ENCODE data around the gene IRAK2. TPM values are rescaled to one million over a fixed set of nuclear protein-coding genes. Genes with fewer than 3 reads are reported as not detected.

Gene IRAK2
- total and polyA plus RNA-seq, 9 donors, result 0.44 to 0.93 (median 0.57) TPM

DNA sequence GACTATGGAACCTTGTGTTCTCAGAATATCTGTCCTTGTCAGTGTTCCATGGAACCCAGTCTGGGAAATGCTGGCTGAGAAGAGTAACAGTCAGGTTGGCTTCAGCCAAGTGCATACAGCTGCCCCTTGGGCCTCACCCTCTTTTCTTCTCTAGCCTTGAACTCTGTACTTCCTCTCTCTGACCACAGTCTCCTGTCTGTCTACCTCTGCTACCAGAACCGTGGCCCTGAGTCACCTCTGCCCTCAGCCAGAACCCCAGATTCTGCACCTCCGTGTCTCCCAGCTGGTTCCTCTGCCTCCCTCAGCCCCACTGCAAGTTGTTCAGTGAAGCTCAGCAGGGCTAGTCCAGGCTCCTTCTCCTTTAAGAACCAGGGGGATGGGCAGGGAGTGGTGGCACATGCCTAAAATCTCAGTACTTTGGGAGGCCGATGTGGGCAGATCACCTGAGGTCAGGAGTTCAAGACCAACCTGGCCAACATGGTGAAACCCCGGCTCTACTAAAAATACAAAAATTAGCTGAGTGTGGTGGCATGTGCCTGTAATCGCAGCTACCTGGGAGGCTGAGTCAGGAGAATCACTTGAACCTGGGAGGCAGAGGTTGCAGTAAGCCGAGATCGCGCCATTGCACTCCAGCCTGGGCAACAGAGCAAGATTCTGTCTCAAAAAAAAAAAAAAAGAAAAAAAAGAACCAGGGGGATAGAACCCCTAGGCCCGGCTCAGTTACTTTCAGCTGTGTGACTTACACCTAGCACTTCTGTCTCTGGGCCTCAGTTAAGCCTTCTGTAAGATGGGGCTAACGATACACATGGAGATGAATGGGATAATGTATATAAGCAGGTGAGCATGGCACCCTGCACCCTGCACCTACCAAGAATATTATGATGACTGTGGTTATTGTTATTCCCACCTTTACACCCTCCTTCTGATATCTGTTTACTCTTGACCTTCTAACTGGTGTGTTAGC is 59.2 kb downstream of the IRAK2 start:
- whole genome bisulfite sequencing (ENCODE audit: insufficient coverage), result 82% methylated on average over 4 of the region's 10 CpGs
- Histone ChIP-seq H3K4me1 (ENCODE audit: control insufficient read depth, insufficient read depth, low read length) (peaks cover 5% of the 10 kb centered on the region), H3K36me3 (ENCODE audit: control insufficient read depth, insufficient read depth, low read length) (no peaks in the 10 kb centered on the region), H3K27me3 (ENCODE audit: control insufficient read depth, insufficient read depth, low read length) (no peaks in the 10 kb centered on the region), H3K4me3 (ENCODE audit: low read length) (no peak overlapping the region), H3K9me3 (replicated peaks; ENCODE audit: control insufficient read depth, low read depth, low read length) (no peaks in the 10 kb centered on the region), H3K27ac (ENCODE audit: low read length) (no peak overlapping the region)
- no peak for DNase-seq

DNA sequence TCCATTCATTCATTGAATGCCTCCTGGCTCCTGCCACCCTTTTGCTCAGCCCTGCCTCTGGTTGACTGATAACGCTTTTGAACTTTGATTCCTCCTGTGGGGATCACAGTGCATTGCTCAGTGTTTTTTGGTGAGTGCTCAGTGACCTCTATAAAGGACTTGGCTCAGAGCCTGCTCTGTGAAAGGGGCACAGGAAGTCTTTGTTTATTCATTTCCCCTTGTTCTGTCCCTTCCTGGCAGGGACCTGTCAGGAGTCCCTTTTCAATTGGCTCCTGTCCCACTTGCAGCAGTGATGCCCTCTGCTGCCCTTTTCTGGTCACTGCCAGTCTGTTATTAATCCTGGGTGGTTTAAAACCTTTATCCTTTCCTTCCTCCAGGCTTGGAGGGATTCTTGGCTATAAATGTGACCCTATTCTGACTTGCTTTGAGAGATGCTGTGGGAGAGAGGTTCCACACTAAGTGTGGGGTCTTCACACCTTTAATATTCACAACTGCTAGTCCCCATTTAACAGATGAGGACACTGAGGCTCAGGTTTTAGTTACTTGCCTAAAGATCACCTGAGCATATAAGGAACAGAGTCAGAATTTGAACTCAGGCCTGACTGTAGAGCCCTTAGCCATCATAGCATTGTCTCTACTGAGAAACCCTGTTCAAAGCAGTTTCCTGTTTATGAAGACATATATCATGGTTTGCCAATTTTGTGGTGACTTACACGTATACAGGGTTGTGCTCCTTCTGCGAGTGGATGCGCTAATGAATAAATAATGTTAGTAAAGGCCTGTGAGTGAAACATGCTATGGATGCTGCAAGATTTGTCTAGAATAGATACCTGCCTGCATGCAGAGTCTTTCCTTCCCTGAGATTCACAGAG is 60.3 kb downstream of the IRAK2 start:
- Histone ChIP-seq H3K9me3 (replicated peaks; ENCODE audit: control insufficient read depth, low read depth, low read length) (no peaks in the 10 kb centered on the region), H3K4me3 (ENCODE audit: low read length) (no peak overlapping the region), H3K27me3 (ENCODE audit: control insufficient read depth, insufficient read depth, low read length) (no peaks in the 10 kb centered on the region), H3K27ac (ENCODE audit: low read length) (no peak overlapping the region), H3K4me1 (ENCODE audit: control insufficient read depth, insufficient read depth, low read length) (peaks cover 5% of the 10 kb centered on the region), H3K36me3 (ENCODE audit: control insufficient read depth, insufficient read depth, low read length) (no peaks in the 10 kb centered on the region)
- DNase-seq, result peak; percentile 76
- 63% methylated on average over 4 of the region's 4 CpGs for WGBS (ENCODE audit: insufficient coverage)

DNA sequence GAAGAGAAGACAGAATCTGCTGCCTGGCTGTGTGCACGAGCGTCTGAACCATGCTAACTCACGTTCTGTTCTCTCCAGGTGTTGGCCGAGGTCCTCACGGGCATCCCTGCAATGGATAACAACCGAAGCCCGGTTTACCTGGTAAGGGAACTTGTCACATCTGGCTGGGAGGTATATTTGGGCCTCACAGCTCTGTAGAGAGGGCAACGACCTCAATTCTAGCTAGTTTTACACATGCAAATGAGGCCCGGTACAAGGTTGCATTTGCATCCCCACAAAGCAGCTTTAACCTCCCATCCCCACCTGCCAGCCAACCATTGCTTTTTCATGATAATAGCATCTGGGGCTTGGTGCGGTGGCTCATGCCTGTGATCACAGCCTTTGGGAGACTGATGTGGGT is 61.6 kb downstream of the IRAK2 start:
- H3K36me3 ChIP-seq (ENCODE audit: control insufficient read depth, insufficient read depth, low read length), result no peaks in the 10 kb centered on the region
- H3K4me1 ChIP-seq (ENCODE audit: control insufficient read depth, insufficient read depth, low read length), result peaks cover 5% of the 10 kb centered on the region
- H3K27me3 ChIP-seq (ENCODE audit: control insufficient read depth, insufficient read depth, low read length), result no peaks in the 10 kb centered on the region
- no peak overlapping the region for H3K27ac ChIP-seq (ENCODE audit: low read length)
- H3K4me3 ChIP-seq (ENCODE audit: low read length), result no peak overlapping the region
- 36% methylated on average over 6 of the region's 10 CpGs for WGBS (ENCODE audit: insufficient coverage)
- H3K9me3 ChIP-seq (replicated peaks; ENCODE audit: control insufficient read depth, low read depth, low read length), result no peaks in the 10 kb centered on the region
- no peak for DNase-seq

DNA sequence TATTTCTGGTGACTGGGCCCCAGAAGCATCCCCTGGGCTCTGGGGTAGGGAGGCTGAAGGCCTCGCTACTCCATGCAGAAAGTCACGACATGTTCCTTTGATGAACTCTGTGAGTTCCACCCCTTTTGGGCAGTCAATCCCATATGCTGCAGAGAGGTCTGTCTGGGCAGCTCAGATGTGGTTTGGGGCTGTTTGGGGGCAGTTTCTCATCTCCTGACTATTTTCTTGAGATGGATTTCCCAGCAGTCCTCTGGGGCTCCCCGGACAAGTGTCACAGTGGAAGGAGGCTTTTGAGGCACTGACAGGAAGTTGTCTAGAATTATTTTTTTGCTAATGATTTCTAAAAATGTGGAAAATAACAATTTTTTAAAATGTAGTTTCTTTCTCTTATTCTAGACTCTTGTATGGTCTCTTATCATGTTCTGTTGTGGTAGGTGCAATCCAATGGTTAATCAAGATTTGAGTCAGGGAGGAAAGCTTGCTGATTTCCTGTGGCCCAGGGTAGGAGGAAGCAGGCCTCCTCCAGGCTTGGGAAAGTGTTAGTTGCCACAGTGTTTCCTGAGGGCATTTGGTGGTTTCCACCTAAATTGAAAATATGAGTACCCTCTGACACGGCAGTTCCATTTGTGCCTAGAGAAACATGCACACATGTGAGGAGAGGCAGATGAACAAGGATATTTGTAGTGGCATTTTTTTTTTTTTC is 63.7 kb downstream of the IRAK2 start:
- H3K36me3 ChIP-seq (ENCODE audit: control insufficient read depth, insufficient read depth, low read length), result no peaks in the 10 kb centered on the region
- H3K27ac ChIP-seq (ENCODE audit: low read length), result peak overlapping the region; percentile 13
- DNase-seq, result peak; percentile 64
- H3K27me3 ChIP-seq (ENCODE audit: control insufficient read depth, insufficient read depth, low read length), result no peaks in the 10 kb centered on the region
- no peak overlapping the region for H3K4me3 ChIP-seq (ENCODE audit: low read length)
- 47% methylated on average over 2 of the region's 4 CpGs for WGBS (ENCODE audit: insufficient coverage)
- no peaks in the 10 kb centered on the region for H3K9me3 ChIP-seq (replicated peaks; ENCODE audit: control insufficient read depth, low read depth, low read length)
- peaks cover 5% of the 10 kb centered on the region for H3K4me1 ChIP-seq (ENCODE audit: control insufficient read depth, insufficient read depth, low read length)

DNA sequence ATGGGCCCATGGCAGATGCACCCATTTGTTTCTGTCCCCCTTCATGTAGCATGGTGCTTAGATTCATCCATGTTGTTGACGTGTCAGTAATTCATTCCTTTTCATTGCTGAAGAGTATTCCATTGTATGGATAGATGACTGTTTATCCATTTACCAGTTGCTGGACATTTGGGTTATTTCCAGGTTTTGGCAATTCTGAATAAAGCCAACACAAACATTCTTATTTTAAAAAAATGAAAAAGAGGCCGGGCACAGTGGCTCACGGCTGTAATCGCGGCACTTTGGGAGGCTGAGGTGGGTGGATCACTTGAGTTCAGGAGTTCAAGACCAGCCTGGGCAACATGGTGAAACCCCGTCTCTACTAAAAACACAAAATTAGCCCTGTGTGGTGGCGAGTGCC is 64.9 kb downstream of the IRAK2 start:
- H3K36me3 ChIP-seq (ENCODE audit: control insufficient read depth, insufficient read depth, low read length), result no peaks in the 10 kb centered on the region
- no peak overlapping the region for H3K27ac ChIP-seq (ENCODE audit: low read length)
- peaks cover 5% of the 10 kb centered on the region for H3K4me1 ChIP-seq (ENCODE audit: control insufficient read depth, insufficient read depth, low read length)
- no CpG with 5 or more reads among the region's 7 CpGs for WGBS (ENCODE audit: insufficient coverage)
- H3K4me3 ChIP-seq (ENCODE audit: low read length), result no peak overlapping the region
- DNase-seq, result no peak
- no peaks in the 10 kb centered on the region for H3K27me3 ChIP-seq (ENCODE audit: control insufficient read depth, insufficient read depth, low read length)
- H3K9me3 ChIP-seq (replicated peaks; ENCODE audit: control insufficient read depth, low read depth, low read length), result no peaks in the 10 kb centered on the region

DNA sequence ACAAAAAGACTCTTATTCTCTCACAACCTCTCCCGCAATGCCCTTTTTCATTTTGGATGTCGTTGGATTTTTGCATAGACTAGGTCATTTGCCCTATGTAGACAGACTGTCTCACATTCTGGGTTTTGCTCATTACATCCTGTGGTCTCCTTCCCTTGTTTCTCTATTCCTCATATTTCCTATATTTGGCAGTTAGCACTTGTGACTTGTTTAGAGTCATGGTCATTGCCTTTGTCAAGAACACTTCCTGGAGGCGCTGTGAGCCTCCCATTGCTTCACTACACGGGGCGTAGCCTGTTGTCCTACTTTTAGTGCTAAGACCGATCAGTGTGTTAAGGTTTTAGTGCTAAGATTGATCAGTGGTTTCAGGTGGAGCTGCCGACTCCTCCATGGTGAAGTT is 67.4 kb downstream of the IRAK2 start:
- H3K27me3 ChIP-seq (ENCODE audit: control insufficient read depth, insufficient read depth, low read length), result no peaks in the 10 kb centered on the region
- peak; percentile 65 for DNase-seq
- H3K9me3 ChIP-seq (replicated peaks; ENCODE audit: control insufficient read depth, low read depth, low read length), result no peaks in the 10 kb centered on the region
- 86% methylated on average over 4 of the region's 7 CpGs for whole genome bisulfite sequencing (ENCODE audit: insufficient coverage)
- H3K4me1 ChIP-seq (ENCODE audit: control insufficient read depth, insufficient read depth, low read length), result peaks cover 2% of the 10 kb centered on the region
- no peak overlapping the region for H3K27ac ChIP-seq (ENCODE audit: low read length)
- H3K36me3 ChIP-seq (ENCODE audit: control insufficient read depth, insufficient read depth, low read length), result no peaks in the 10 kb centered on the region
- H3K4me3 ChIP-seq (ENCODE audit: low read length), result no peak overlapping the region

DNA sequence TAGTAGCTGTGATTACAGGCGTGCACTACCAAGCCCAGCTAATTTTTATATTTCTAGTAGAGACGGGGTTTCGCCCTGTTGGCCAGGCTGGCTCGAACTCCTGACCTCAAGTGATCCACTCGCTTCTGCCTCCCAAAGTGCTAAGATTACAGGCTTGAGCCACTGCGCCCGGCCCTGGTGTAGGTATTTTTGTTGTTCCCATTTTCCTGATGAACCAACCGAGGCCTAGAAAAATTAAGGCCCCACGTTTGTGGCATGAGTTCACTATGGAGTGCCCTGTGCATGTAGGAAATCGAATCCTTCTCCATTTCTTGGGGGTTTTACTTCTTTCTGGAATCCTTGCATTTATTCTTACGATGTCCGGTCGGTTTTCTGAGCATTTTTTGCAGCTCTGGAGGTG is 69.3 kb downstream of the IRAK2 start:
- Histone ChIP-seq H3K4me3 (ENCODE audit: low read length) (no peak overlapping the region), H3K36me3 (ENCODE audit: control insufficient read depth, insufficient read depth, low read length) (no peaks in the 10 kb centered on the region), H3K27me3 (ENCODE audit: control insufficient read depth, insufficient read depth, low read length) (no peaks in the 10 kb centered on the region), H3K27ac (ENCODE audit: low read length) (no peak overlapping the region), H3K9me3 (replicated peaks; ENCODE audit: control insufficient read depth, low read depth, low read length) (no peaks in the 10 kb centered on the region), H3K4me1 (ENCODE audit: control insufficient read depth, insufficient read depth, low read length) (no peaks in the 10 kb centered on the region)
- DNase-seq, result no peak
- WGBS (ENCODE audit: insufficient coverage), result 98% methylated on average over 9 of the region's 13 CpGs

DNA sequence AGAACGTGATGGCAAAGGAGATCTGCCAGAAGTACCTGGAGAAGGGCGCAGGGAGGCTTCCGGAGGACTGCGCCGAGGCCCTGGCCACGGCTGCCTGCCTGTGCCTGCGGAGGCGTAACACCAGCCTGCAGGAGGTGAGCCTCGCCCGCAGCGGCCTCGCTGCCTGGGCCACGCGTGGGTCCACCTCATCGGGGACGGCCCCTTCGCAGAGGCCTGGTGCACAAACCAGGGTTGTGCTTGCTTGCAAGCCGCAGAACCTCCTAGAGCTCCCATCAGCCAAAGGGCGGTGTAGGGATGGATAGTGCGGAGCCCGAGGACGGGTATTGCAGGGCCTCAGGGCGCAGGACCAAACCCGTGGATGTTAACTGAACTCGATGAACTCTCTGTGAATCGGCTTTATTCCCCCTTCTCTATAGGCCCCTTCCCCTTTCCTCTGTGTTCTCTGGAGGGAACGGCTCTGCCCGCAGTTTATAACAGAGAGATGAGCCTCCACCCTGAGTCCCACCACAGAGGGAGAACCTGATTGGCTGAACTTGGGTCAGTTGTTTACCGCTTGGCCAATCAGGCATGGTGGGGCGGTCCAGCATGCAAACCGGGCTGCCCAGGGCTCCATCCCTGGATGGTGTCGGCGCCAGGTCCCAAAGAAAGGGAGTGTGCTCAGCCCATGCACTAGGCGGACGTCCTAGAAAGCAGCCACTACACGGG is 70.0 kb downstream of the IRAK2 start:
- 81% methylated on average over 34 of the region's 36 CpGs for WGBS (ENCODE audit: insufficient coverage)

DNA sequence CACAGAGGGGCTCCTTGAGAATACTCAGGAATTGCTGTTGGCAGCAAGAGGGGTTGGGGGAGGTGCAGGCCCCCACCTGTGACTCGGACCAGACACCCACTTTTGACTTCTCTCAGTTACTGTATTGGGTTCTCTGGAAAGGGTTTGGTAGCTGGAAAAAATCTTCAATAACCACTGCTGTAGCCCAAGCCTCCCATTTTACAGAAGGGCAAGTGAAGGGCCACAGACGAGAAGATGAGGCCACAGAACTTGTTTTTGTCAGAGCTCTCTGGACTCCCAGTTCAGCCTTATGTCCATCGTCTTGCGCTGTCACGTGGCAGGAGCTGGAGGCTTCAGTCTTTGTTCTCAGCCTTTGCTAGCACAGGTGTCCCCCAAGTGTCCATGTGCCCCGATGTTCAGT is 70.8 kb downstream of the IRAK2 start:
- H3K27me3 ChIP-seq (ENCODE audit: control insufficient read depth, insufficient read depth, low read length), result no peaks in the 10 kb centered on the region
- no peaks in the 10 kb centered on the region for H3K9me3 ChIP-seq (replicated peaks; ENCODE audit: control insufficient read depth, low read depth, low read length)
- WGBS (ENCODE audit: insufficient coverage), result 76% methylated on average over 5 of the region's 6 CpGs
- H3K27ac ChIP-seq (ENCODE audit: low read length), result no peak overlapping the region
- H3K4me1 ChIP-seq (ENCODE audit: control insufficient read depth, insufficient read depth, low read length), result no peaks in the 10 kb centered on the region
- H3K4me3 ChIP-seq (ENCODE audit: low read length), result no peak overlapping the region
- DNase-seq, result no peak
- H3K36me3 ChIP-seq (ENCODE audit: control insufficient read depth, insufficient read depth, low read length), result no peaks in the 10 kb centered on the region

More for the DNA sequence above, 70.0 kb downstream of the IRAK2 start:
- H3K36me3 ChIP-seq (ENCODE audit: control insufficient read depth, insufficient read depth, low read length), result no peaks in the 10 kb centered on the region
- no peak for DNase-seq
- H3K4me3 ChIP-seq (ENCODE audit: low read length), result no peak overlapping the region
- no peak overlapping the region for H3K27ac ChIP-seq (ENCODE audit: low read length)
- no peaks in the 10 kb centered on the region for H3K9me3 ChIP-seq (replicated peaks; ENCODE audit: control insufficient read depth, low read depth, low read length)
- no peaks in the 10 kb centered on the region for H3K27me3 ChIP-seq (ENCODE audit: control insufficient read depth, insufficient read depth, low read length)
- no peaks in the 10 kb centered on the region for H3K4me1 ChIP-seq (ENCODE audit: control insufficient read depth, insufficient read depth, low read length)
